Trophoblast cell (in vitro differentiated cells and primary cell): ENCODE measurements around the gene PCGF5.

Source experiments
- DNase-seq, 2 donors: peaks; one replicate each; pipeline ENCODE4 v3.0.0-alpha.2; 2016
- H2AFZ ChIP-seq: 2 replicates; pipeline ENCODE4 v1.6.1; 2013; ENCODE audit warnings: low read length, moderate library complexity, mild to moderate bottlenecking; ENCODE audit not compliant: insufficient read depth, poor library complexity
- H2AK5ac ChIP-seq: 2 replicates; pipeline ENCODE4 v1.6.1; 2013; ENCODE audit warnings: mild to moderate bottlenecking, low read length
- H2BK120ac ChIP-seq: 2 replicates; pipeline ENCODE4 v1.6.1; 2013; ENCODE audit warnings: low read length, mild to moderate bottlenecking, moderate library complexity; ENCODE audit not compliant: insufficient read depth, poor library complexity
- H2BK12ac ChIP-seq: 2 replicates; pipeline ENCODE4 v1.6.1; 2013; ENCODE audit warnings: mild to moderate bottlenecking, low read length, moderate library complexity
- H2BK5ac ChIP-seq: 2 replicates; pipeline ENCODE4 v1.6.1; 2013; ENCODE audit warnings: low read length, low read depth, moderate library complexity, mild to moderate bottlenecking; ENCODE audit not compliant: poor library complexity
- H3K14ac ChIP-seq: 2 replicates; pipeline ENCODE4 v1.6.1; 2013; ENCODE audit warnings: mild to moderate bottlenecking, low read length
- H3K18ac ChIP-seq: 2 replicates; pipeline ENCODE4 v1.6.1; 2013; ENCODE audit warnings: mild to moderate bottlenecking, low read length
- H3K23ac ChIP-seq: 2 replicates; pipeline ENCODE4 v1.6.1; 2013; ENCODE audit warnings: low read length
- H3K27ac ChIP-seq: 2 replicates; pipeline ENCODE4 v1.5.1; 2013; ENCODE audit warnings: low read depth, mild to moderate bottlenecking, inconsistent platforms, low read length, moderate library complexity
- H3K27me3 ChIP-seq: 2 replicates; pipeline ENCODE4 v1.6.1; 2013; ENCODE audit warnings: inconsistent platforms, mild to moderate bottlenecking, low read length, moderate library complexity; ENCODE audit not compliant: insufficient read depth
- H3K36me3 ChIP-seq, 2 experiments: 1 replicate in 1 of 2; 2 replicates in 1 of 2; pipeline ENCODE4 v1.6.1; 2013; ENCODE audit warnings: low read length in 2 of 2, mild to moderate bottlenecking in 2 of 2, moderate library complexity in 1 of 2; ENCODE audit not compliant: insufficient read depth in 2 of 2, control insufficient read depth in 1 of 2
- H3K4ac ChIP-seq: 2 replicates; pipeline ENCODE4 v1.6.1; 2013; ENCODE audit warnings: low read depth, mild to moderate bottlenecking, low read length, moderate library complexity
- H3K4me1 ChIP-seq, 2 experiments: 1 replicate in 1 of 2; 2 replicates in 1 of 2; pipeline ENCODE4 v1.6.1; 2013; ENCODE audit warnings: low read length in 2 of 2, mild to moderate bottlenecking in 2 of 2, moderate library complexity in 1 of 2; ENCODE audit not compliant: insufficient read depth in 2 of 2, control insufficient read depth in 1 of 2
- H3K4me2 ChIP-seq: 2 replicates; pipeline ENCODE4 v1.6.1; 2013; ENCODE audit warnings: inconsistent platforms, mild to moderate bottlenecking, low read length, moderate library complexity
- H3K4me3 ChIP-seq: 2 replicates; pipeline ENCODE4 v1.5.1; 2013; ENCODE audit warnings: mild to moderate bottlenecking, low read depth, low read length, inconsistent platforms
- H3K79me1 ChIP-seq: one replicate; pipeline ENCODE4 v1.6.1; 2013; ENCODE audit warnings: low read length
- H3K79me2 ChIP-seq: 2 replicates; pipeline ENCODE4 v1.6.1; 2013; ENCODE audit warnings: low read length, mild to moderate bottlenecking; ENCODE audit not compliant: control insufficient read depth, insufficient read depth, poor library complexity
- H3K9ac ChIP-seq: 2 replicates; pipeline ENCODE4 v1.6.1; 2013; ENCODE audit warnings: mild to moderate bottlenecking, low read length
- H3K9me3 ChIP-seq: 2 replicates; pipeline ENCODE4 v1.6.1; 2013; ENCODE audit warnings: low read depth, mild to moderate bottlenecking, control low read depth, inconsistent platforms, low read length; ENCODE audit not compliant: insufficient read depth
- H4K12ac ChIP-seq: 2 replicates; pipeline ENCODE4 v1.6.1; 2013; ENCODE audit warnings: low read depth, mild to moderate bottlenecking, low read length, moderate library complexity
- H4K8ac ChIP-seq: 2 replicates; pipeline ENCODE4 v1.6.1; 2013; ENCODE audit warnings: low read depth, mild to moderate bottlenecking, low read length, moderate library complexity
- H4K91ac ChIP-seq: one replicate; pipeline ENCODE4 v1.6.1; 2013; ENCODE audit warnings: low read depth, mild to moderate bottlenecking, low read length, moderate library complexity
- WGBS: extraction: QIAGEN DNeasy Blood & Tissue Kit; methylation state at CpG from one replicate; pipeline ENCODE4 v1.1.7; 2013; ENCODE audit warnings: missing lambda C conversion rate; ENCODE audit not compliant: insufficient read length, insufficient coverage; ENCODE audit errors: extremely low coverage; 5-methylcytosine and 5-hydroxymethylcytosine counted together

The PCGF5 gene

DNA sequence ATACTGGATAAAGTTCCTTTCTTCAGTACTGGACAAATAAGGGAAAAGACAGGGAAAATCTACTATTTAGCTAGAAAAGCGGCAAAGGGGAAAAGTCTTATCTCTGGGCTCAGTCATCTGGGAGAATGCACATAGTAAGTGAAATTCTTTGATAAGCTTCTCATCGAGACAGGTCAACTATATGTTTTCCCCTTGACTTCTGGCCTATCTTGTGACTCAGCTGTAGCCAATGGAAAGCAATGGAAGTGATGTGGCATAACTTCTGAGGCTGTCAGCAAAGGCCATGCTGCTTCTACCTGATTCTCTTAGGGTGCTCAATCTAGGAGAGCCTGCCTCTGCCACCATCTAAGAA, 91.9 kb downstream of the PCGF5 start:
- Histone ChIP-seq H3K4me2 (no peak overlapping the region), H3K27ac (no peak overlapping the region), H2BK5ac (no peak overlapping the region), H2BK12ac (no peak overlapping the region), H2AK5ac (no peak overlapping the region), H3K79me1 (no peaks in the 10 kb centered on the region), H2AFZ (no peak overlapping the region), H4K8ac (no peak overlapping the region), H3K4me3 (no peak overlapping the region), H3K23ac (no peak overlapping the region), H3K79me2 (no peaks in the 10 kb centered on the region), H3K9ac (no peak overlapping the region), H3K18ac (no peak overlapping the region), H3K14ac (no peak overlapping the region), H3K4me1 (no peaks in the 10 kb centered on the region), H4K12ac (no peak overlapping the region), H3K36me3 (no peaks in the 10 kb centered on the region), H3K27me3 (no peaks in the 10 kb centered on the region), H2BK120ac (no peak overlapping the region), H4K91ac (no peak overlapping the region), H3K9me3 (no peaks in the 10 kb centered on the region), H3K4ac (no peak overlapping the region)
- no CpG with 5 or more reads among the region's 2 CpGs for WGBS
- no peak for DNase-seq

DNA sequence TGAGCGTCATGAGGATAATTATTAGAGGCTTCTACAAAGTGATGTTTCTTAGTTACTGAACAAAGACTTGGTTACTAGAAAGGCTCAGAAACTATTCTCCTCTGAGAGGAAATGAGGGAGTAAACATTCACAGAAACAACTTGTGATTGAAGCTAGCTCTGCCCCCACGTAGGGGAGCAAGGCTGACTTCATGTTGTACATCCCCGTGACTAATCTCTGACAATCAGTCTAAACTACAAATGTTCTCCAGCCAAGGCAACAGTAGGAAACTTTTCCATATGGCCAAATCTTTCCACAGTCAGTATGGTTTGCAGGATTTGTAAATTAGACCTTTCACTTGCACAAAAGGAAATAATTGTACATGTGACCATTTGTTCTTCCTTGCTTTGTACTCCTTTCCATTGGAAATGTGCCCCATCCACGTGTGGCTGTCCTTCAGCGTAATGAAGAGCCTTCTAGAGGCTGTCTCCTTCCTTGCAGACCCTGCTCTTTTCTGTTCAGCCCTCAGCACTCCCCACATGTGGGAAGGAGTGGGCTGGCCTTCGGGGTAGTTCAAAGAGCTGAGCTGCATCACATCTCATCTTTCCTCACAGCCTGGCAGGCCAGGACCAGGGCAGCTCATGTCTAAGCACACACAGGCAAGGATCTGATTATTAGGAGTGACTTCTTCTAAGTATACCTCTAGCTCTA, 93.5 kb downstream of the PCGF5 start:
- no peak overlapping the region for H3K18ac ChIP-seq
- no peak overlapping the region for H3K23ac ChIP-seq
- H3K27ac ChIP-seq: no peak overlapping the region
- no peaks in the 10 kb centered on the region for H3K79me1 ChIP-seq
- no peaks in the 10 kb centered on the region for H3K9me3 ChIP-seq
- no peak overlapping the region for H3K4me3 ChIP-seq
- no peak overlapping the region for H2AK5ac ChIP-seq
- no peaks in the 10 kb centered on the region for H3K36me3 ChIP-seq
- no peak overlapping the region for H3K4ac ChIP-seq
- no peaks in the 10 kb centered on the region for H3K79me2 ChIP-seq
- no peak overlapping the region for H3K9ac ChIP-seq
- H3K4me2 ChIP-seq: no peak overlapping the region
- no peak overlapping the region for H4K91ac ChIP-seq
- H2BK120ac ChIP-seq: no peak overlapping the region
- H3K4me1 ChIP-seq: no peaks in the 10 kb centered on the region
- no peaks in the 10 kb centered on the region for H3K27me3 ChIP-seq
- no peak overlapping the region for H4K8ac ChIP-seq
- no peak overlapping the region for H3K14ac ChIP-seq
- no peak overlapping the region for H2AFZ ChIP-seq
- no CpG with 5 or more reads among the region's 6 CpGs for WGBS
- no peak for DNase-seq
- no peak overlapping the region for H2BK5ac ChIP-seq
- H4K12ac ChIP-seq: no peak overlapping the region
- no peak overlapping the region for H2BK12ac ChIP-seq

DNA sequence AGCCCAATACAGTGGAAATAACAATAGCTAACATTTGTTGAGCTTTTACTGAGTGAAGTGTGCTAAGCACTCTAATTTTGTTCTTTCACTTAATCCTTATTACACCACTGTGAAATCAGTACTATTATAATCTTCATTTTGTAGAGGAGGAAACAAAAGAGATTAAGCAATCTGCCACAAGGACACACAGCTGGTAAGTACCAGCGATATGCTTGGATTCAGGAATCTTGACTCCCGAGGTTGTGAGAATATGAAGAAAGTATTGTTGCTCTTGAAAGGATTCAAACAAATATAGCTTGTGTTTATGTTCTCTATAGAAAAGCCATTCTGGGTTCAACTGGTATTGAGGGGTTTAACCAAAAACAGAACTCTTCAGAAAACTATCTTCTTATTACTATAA, 96.0 kb downstream of the PCGF5 start:
- no peak overlapping the region for H3K9ac ChIP-seq
- H3K79me1 ChIP-seq: no peaks in the 10 kb centered on the region
- no peak overlapping the region for H2AK5ac ChIP-seq
- no peak overlapping the region for H3K4ac ChIP-seq
- no CpG with 5 or more reads among the region's 2 CpGs for WGBS
- H3K14ac ChIP-seq: no peak overlapping the region
- H3K4me2 ChIP-seq: no peak overlapping the region
- H3K23ac ChIP-seq: no peak overlapping the region
- no peaks in the 10 kb centered on the region for H3K27me3 ChIP-seq
- H3K4me1 ChIP-seq: peaks cover 0 to 3% of the 10 kb centered on the region in 2 experiments
- no peak overlapping the region for H2BK5ac ChIP-seq
- no peak overlapping the region for H2AFZ ChIP-seq
- H4K12ac ChIP-seq: no peak overlapping the region
- no peak overlapping the region for H3K18ac ChIP-seq
- H3K9me3 ChIP-seq: no peaks in the 10 kb centered on the region
- H3K27ac ChIP-seq: no peak overlapping the region
- no peak overlapping the region for H2BK12ac ChIP-seq
- no peaks in the 10 kb centered on the region for H3K79me2 ChIP-seq
- DNase-seq: peak in 1 of 2 donors; percentile 6
- H2BK120ac ChIP-seq: no peak overlapping the region
- no peak overlapping the region for H4K8ac ChIP-seq
- H3K36me3 ChIP-seq: no peaks in the 10 kb centered on the region
- H3K4me3 ChIP-seq: no peak overlapping the region
- no peak overlapping the region for H4K91ac ChIP-seq

DNA sequence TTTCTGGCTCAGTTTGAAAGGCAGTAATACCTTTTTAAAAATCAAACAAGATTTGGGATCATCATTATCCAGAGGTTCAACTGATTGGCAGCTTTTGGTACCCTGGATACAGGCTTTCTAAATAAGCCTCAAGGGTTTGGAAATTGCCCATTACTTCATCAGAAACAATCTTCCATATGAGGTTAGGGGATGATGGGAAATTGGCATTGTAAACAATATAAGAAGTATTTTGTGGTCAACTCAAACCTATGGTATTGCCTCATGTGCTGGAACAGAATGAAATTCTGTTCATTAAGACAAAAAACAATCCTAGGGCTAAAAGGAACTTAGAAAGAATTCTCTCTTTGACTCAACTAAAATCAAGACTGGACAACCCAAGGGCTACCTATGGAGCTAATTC, 97.1 kb downstream of the PCGF5 start:
- no peak overlapping the region for H3K9ac ChIP-seq
- H3K36me3 ChIP-seq: no peaks in the 10 kb centered on the region
- no peak overlapping the region for H2BK120ac ChIP-seq
- no peak overlapping the region for H2BK12ac ChIP-seq
- H3K79me1 ChIP-seq: no peaks in the 10 kb centered on the region
- H3K4me2 ChIP-seq: no peak overlapping the region
- no peaks in the 10 kb centered on the region for H3K27me3 ChIP-seq
- no peak overlapping the region for H4K8ac ChIP-seq
- H3K14ac ChIP-seq: no peak overlapping the region
- no peaks in the 10 kb centered on the region for H3K79me2 ChIP-seq
- peaks cover 0 to 3% of the 10 kb centered on the region in 2 experiments for H3K4me1 ChIP-seq
- H2AFZ ChIP-seq: no peak overlapping the region
- no peak overlapping the region for H2BK5ac ChIP-seq
- no peak overlapping the region for H3K18ac ChIP-seq
- H4K91ac ChIP-seq: no peak overlapping the region
- no peak overlapping the region for H3K23ac ChIP-seq
- no peak overlapping the region for H3K4me3 ChIP-seq
- no peaks in the 10 kb centered on the region for H3K9me3 ChIP-seq
- no peak overlapping the region for H3K27ac ChIP-seq
- H2AK5ac ChIP-seq: no peak overlapping the region
- H4K12ac ChIP-seq: no peak overlapping the region
- no peak for DNase-seq
- H3K4ac ChIP-seq: no peak overlapping the region
